GM19463 (cell line): ENCODE results near the gene SHISA5.
"Not testable (repeated sequence)": the region's sequence is repeated elsewhere in the genome, so short reads cannot be mapped to it uniquely, and the experiment has no call there.

Experiments
- ATAC-seq: cut with Tn5 transposase; IDR thresholded peaks from one replicate; pipeline ENCODE4 v1.9.1; 2021; ENCODE audit warnings: mild to moderate bottlenecking, moderate library complexity; ENCODE audit not compliant: unreplicated experiment

SHISA5 gene

GRCh38 chr3:48461767-48462166 is 42.2 kb downstream of the SHISA5 start:
- ATAC-seq = not testable (repeated sequence)

- no peak for ATAC-seq
These were observed 43.5 kb downstream of the SHISA5 start for GRCh38 chr3:48460517-48460902.

GRCh38 chr3:48459773-48460516 is 44.0 kb downstream of the SHISA5 start:
- ATAC-seq = no peak

- no peak for ATAC-seq
These were observed 44.6 kb downstream of the SHISA5 start for GRCh38 chr3:48459331-48459730.

- ATAC-seq = no peak
These were observed 47.5 kb downstream of the SHISA5 start for GRCh38 chr3:48456456-48456855.

GRCh38 chr3:48451270-48451669 is 52.7 kb downstream of the SHISA5 start:
- ATAC-seq = no peak

- ATAC-seq = peak; percentile 86
These were observed 57.4 kb downstream of the SHISA5 start, which contains the start of gene ATRIP for GRCh38 chr3:48446425-48447193. Gene ATRIP, plus strand, starts transcription at chr3:48446737. Its CDS starts 109 bp downstream, at chr3:48446846.

GRCh38 chr3:48446043-48446424 is 57.9 kb downstream of the SHISA5 start:
- ATAC-seq = no peak

- no peak for ATAC-seq
These were observed 58.6 kb downstream of the SHISA5 start for GRCh38 chr3:48445277-48445882.

GRCh38 chr3:48441940-48442339 is 62.0 kb downstream of the SHISA5 start:
- ATAC-seq = no peak

- ATAC-seq = no peak
These were observed 63.4 kb downstream of the SHISA5 start for GRCh38 chr3:48440590-48440958.

- peak; percentile 98 for ATAC-seq
These were observed 64.0 kb downstream of the SHISA5 start, which contains the start of the genes CCDC51 and TMA7 for GRCh38 chr3:48439820-48440589. Gene CCDC51, minus strand, starts transcription at chr3:48440119. Its CDS starts 4,991 bp downstream, at chr3:48435128. Gene TMA7, plus strand, starts transcription at chr3:48440257. Its CDS starts 40 bp downstream, at chr3:48440297.

GRCh38 chr3:48437812-48438211 is 66.2 kb downstream of the SHISA5 start:
- no peak for ATAC-seq

GRCh38 chr3:48436855-48437254 is 67.1 kb downstream of the SHISA5 start:
- ATAC-seq = no peak

- no peak for ATAC-seq
These were observed 67.5 kb downstream of the SHISA5 start for GRCh38 chr3:48436477-48436787.

- ATAC-seq = no peak
These were observed 68.0 kb downstream of the SHISA5 start for GRCh38 chr3:48435774-48436476.

GRCh38 chr3:48435223-48435595 is 68.8 kb downstream of the SHISA5 start:
- no peak for ATAC-seq

GRCh38 chr3:48434591-48435222 is 69.3 kb downstream of the SHISA5 start:
- no peak for ATAC-seq

GRCh38 chr3:48433472-48434118 is 70.4 kb downstream of the SHISA5 start:
- ATAC-seq = no peak
